22Rv1 (cell line): Measurements from ENCODE around the gene PUDP.

ENCODE experiments used
- H3K27ac ChIP-seq: fragments of 450-650 bp; 2 replicates; pipeline ENCODE4 v1.5.1; 2017
- CTCF ChIP-seq: fragments of 450-650 bp; IDR thresholded peaks from 2 replicates; pipeline ENCODE4 v1.5.1; 2017; ENCODE audit warnings: mild to moderate bottlenecking
- ZFX ChIP-seq: fragments of 450-650 bp; IDR thresholded peaks from 2 replicates; pipeline ENCODE4 v1.6.1; 2017; ENCODE audit warnings: antibody characterized with exemption, borderline replicate concordance

PUDP gene

GRCh38 chrX:7156879-7157278 lies 8.9 kb upstream of the PUDP start:
- TF ChIP-seq CTCF (no peak), ZFX (no peak)
- no peak overlapping the region for H3K27ac ChIP-seq

DNA sequence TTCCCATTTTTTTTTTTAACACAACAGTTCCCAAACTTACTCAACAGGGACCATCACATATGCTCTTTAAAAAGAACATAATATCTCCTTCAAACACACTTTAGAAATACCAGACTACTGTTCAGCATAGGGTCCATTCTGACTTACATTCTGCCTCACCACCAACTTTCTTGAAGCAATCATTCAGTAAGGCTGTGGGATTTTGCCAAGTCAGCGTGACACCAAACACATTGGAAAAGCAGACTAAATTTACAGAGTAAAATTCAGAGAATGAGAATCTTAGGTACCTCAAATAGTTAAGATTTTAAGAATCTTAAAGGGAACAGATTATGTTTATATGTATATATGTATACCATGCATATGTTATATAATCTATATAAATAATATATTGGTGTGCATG lies 7.2 kb upstream of the PUDP start:
- TF ChIP-seq ZFX (no peak), CTCF (no peak)
- H3K27ac ChIP-seq = no peak overlapping the region

GRCh38 chrX:7154041-7154597 lies 6.2 kb upstream of the PUDP start:
- no peak overlapping the region for H3K27ac ChIP-seq
- TF ChIP-seq CTCF (no peak), ZFX (no peak)

DNA sequence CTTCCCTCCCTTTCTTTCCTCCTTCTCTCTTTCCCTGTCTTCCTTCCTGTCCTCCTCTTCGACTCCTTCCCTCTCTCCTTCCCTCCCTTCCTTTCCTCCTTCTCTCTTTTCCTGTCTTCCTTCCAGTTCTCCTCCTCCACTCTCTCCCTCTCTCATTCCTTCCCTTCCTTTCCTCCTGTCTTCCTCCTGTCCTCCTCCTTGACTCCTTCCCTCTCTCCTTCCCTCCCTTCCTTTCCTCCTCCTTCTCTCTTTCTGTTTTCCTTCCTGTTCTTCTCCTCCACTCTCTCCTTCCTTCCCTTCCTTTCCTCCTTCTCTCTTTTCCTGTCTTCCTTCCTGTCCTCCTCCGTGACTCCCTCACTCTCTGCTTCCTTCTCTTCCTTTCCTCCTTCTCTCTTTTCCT lies 5.3 kb upstream of the PUDP start:
- no peak overlapping the region for H3K27ac ChIP-seq
- no peak for TF ChIP-seq CTCF
- no peak for TF ChIP-seq ZFX

GRCh38 chrX:7149411-7149810 lies 1.5 kb upstream of the PUDP start:
- no peak for TF ChIP-seq CTCF
- no peak for TF ChIP-seq ZFX
- no peak overlapping the region for H3K27ac ChIP-seq

DNA sequence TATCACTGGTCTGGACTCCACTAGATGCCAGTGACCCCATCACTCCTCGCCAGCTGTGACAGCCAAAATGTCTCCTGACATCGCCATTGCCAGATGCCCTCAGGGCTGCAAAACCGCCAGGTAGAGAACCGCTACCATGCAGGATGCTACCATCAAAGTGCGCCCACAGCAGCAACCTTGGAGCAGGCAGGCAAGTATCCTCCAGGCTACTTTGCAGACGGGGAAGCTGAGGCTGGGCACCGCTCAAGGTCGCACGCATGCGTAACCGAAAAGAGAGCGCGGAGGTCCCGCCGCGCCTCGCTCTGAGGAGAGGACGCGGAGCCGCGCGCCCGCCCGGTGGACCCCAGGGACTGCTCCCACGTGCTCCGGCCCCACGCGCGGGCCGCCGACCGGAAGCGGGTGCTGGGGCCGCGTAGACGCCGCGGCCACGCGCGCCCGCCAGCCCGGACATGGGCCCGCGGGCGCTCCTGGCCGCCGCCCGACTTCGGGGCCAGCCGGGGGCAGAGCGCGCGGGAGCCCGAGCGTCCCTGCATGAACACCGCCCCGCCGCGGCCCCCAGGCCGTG lies 458 bp downstream of the PUDP start, which contains the start of gene STS:
Gene STS, plus strand, starts transcription at position 300 of the 565 bp plus-strand sequence. CDS start 105,488 bp downstream, outside the sequence.
- TF ChIP-seq CTCF (no peak), ZFX (no peak)
- peak within 1 kb of the TSS; percentile 80 for H3K27ac ChIP-seq

- H3K27ac ChIP-seq = peak overlapping the region; percentile 80
- TF ChIP-seq CTCF (no peak), ZFX (no peak)
These were observed 1.1 kb downstream of the PUDP start for GRCh38 chrX:7146703-7147412.
